ENCODE measurements around the gene MYO5C. TPM values are rescaled to one million over a fixed set of nuclear protein-coding genes. Genes with fewer than 3 reads are reported as not detected.

Gene MYO5C
- total RNA-seq, 4 donors from 2014 or later: 2.6 to 12.3 (median 10.2) TPM

DNA sequence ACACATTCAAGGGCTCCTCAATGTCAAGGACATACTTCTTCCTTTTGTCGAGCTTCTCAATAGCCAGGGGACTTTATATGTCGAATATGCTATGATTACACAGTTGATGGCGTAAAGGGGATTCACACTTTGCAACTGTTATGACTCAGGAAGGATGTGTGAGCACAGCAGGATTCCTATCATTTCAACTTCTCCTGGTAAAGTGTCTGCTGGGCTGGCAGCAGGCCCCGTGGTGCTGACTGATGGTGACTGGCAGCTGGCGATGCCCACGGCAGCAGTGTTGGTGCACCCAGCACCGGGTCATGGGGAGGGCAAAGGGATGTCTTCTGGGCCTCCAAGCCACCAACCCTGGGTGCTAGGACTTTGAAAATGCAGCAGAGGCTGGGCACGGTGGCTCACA, 59.6 kb downstream of the MYO5C start:
- no peak for TF ChIP-seq POLR2A (IDR thresholded peaks at IDR 0.05)
- TF ChIP-seq, protein P1, sequence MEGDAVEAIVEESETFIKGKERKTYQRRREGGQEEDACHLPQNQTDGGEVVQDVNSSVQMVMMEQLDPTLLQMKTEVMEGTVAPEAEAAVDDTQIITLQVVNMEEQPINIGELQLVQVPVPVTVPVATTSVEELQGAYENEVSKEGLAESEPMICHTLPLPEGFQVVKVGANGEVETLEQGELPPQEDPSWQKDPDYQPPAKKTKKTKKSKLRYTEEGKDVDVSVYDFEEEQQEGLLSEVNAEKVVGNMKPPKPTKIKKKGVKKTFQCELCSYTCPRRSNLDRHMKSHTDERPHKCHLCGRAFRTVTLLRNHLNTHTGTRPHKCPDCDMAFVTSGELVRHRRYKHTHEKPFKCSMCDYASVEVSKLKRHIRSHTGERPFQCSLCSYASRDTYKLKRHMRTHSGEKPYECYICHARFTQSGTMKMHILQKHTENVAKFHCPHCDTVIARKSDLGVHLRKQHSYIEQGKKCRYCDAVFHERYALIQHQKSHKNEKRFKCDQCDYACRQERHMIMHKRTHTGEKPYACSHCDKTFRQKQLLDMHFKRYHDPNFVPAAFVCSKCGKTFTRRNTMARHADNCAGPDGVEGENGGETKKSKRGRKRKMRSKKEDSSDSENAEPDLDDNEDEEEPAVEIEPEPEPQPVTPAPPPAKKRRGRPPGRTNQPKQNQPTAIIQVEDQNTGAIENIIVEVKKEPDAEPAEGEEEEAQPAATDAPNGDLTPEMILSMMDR (IDR thresholded peaks at IDR 0.05): no peak
- TF ChIP-seq POLR2AphosphoS5 (IDR thresholded peaks at IDR 0.05): no peak
- Histone ChIP-seq H3K27ac (no peak overlapping the region), H3K27me3 (no peaks in the 10 kb centered on the region), H3K9me3 (no peaks in the 10 kb centered on the region), H3K4me3 (no peak overlapping the region), H3K36me3 (peaks cover 0 to 10% of the 10 kb centered on the region in 2 donors), H3K4me1 (no peaks in the 10 kb centered on the region)
- 68 to 100% methylated on average over 1 to 5 of the region's 8 CpGs for WGBS, 2 donors (ENCODE audit: low coverage in 1 of 2)
- no peak for ATAC-seq

DNA sequence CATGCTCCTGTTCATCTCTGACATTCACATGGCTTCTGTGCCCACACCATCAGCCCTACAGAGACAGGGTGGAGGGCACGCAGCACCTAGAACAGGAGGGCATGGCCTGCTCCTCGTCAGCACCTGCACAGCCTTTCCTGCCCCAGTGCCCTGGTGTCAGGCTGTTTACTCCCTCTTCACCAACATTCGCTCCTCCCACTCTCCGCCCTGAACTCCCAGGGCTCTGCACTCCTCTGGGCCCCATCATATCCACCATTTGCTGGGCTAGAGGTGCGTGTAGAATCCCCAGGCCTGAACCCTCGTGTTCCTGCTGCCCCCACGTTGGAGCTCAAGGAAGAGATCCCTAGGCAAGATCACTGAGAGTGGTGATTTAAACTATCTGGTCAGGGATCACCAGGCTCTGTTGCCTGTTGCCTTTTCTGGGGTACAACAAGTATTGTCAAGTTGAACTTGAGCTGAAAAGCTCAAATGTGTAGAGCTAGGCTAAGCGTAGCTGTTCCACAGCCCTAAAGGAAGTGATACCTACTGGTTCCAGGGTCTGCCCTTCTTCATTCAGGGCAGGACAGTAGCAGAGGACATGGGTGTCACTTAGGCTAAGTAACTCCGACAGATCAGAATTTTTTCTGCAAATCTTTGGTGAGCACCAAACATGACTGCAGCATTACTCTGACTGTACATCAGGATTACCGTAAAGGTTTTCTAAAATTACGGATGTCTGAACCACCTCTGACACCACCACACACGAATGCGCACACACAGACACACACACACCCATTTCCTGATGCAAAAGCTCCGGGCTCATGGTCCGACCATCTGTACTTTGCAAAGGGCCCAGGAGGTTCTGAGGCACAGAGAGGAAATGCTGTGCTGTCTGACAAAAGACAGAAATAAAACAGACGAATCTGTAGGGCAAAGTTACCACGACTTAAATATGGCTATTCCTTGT, 60.7 kb downstream of the MYO5C start:
- no peak overlapping the region for H3K27ac ChIP-seq
- H3K36me3 ChIP-seq: peaks cover 0 to 10% of the 10 kb centered on the region in 2 donors
- no peak overlapping the region for H3K4me3 ChIP-seq
- no peaks in the 10 kb centered on the region for H3K9me3 ChIP-seq
- WGBS, 2 donors (ENCODE audit: low coverage in 1 of 2): 55 to 71% methylated on average over 13 to 15 of the region's 17 CpGs
- TF ChIP-seq, protein P1 (IDR thresholded peaks at IDR 0.05): no peak
- no peak for TF ChIP-seq POLR2A (IDR thresholded peaks at IDR 0.05)
- no peak for TF ChIP-seq EP300 (IDR thresholded peaks at IDR 0.05)
- TF ChIP-seq POLR2AphosphoS5 (IDR thresholded peaks at IDR 0.05): no peak
- H3K4me1 ChIP-seq: no peaks in the 10 kb centered on the region
- H3K27me3 ChIP-seq: no peaks in the 10 kb centered on the region
- no peak for ATAC-seq

DNA sequence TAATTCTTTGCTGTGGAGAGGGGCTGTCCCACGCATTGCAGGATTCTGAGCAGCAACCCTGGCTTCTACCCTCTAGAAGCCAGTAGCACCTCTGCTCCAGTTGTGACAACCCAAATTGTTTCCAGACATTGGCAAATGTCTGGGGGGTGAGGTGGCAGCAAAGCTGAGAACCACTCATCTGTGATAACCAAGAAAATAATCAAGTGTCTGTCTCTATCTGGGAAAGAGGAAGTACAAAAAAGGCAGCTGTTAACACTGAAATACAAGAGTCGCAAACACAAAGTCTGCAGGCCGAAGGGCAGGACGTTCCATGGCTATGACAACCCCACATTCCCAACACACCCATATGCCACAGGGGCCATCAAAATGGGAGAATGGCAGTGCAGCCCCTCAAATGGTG, 62.2 kb downstream of the MYO5C start:
- Histone ChIP-seq H3K36me3 (peaks cover 0 to 10% of the 10 kb centered on the region in 2 donors), H3K4me3 (no peak overlapping the region), H3K9me3 (no peaks in the 10 kb centered on the region), H3K27me3 (no peaks in the 10 kb centered on the region), H3K4me1 (no peaks in the 10 kb centered on the region), H3K27ac (no peak overlapping the region)
- WGBS, 2 donors (ENCODE audit: low coverage in 1 of 2): 61 to 85% methylated on average over 3 of the region's 4 CpGs
- TF ChIP-seq EP300 (IDR thresholded peaks at IDR 0.05) (no peak), POLR2AphosphoS5 (IDR thresholded peaks at IDR 0.05) (no peak), POLR2A (IDR thresholded peaks at IDR 0.05) (no peak)
- TF ChIP-seq, protein P1 (IDR thresholded peaks at IDR 0.05): no peak
- no peak for ATAC-seq

DNA sequence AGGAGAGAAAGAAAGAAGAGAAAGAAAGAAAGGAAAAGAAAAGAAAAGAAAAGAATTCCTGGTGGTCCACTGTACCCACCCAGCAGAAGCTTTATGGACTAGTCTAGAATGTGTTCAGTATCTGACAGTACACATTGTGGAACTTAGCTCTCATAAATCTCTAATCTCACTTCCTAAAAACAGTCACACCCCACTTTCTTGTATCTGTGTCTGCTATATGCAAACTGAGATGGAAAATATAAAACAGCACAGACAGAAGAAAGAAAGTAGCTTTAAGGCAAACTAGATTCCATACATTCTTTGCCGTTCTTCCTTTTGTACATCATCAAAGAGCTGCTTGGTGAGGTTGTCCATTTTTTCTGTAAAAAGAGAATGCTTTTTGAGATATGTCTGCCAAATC, 63.3 kb downstream of the MYO5C start:
- Histone ChIP-seq H3K27ac (no peak overlapping the region), H3K4me3 (no peak overlapping the region), H3K9me3 (no peaks in the 10 kb centered on the region), H3K27me3 (no peaks in the 10 kb centered on the region), H3K36me3 (peaks cover 0 to 10% of the 10 kb centered on the region in 2 donors), H3K4me1 (no peaks in the 10 kb centered on the region)
- no peak for ATAC-seq
- 25 to 57% methylated on average over 1 of the region's 1 CpG for WGBS, 2 donors (ENCODE audit: low coverage in 1 of 2)
- TF ChIP-seq EP300 (IDR thresholded peaks at IDR 0.05) (no peak), POLR2AphosphoS5 (IDR thresholded peaks at IDR 0.05) (no peak), POLR2A (IDR thresholded peaks at IDR 0.05) (no peak)
- TF ChIP-seq, protein P1 (IDR thresholded peaks at IDR 0.05): no peak

DNA sequence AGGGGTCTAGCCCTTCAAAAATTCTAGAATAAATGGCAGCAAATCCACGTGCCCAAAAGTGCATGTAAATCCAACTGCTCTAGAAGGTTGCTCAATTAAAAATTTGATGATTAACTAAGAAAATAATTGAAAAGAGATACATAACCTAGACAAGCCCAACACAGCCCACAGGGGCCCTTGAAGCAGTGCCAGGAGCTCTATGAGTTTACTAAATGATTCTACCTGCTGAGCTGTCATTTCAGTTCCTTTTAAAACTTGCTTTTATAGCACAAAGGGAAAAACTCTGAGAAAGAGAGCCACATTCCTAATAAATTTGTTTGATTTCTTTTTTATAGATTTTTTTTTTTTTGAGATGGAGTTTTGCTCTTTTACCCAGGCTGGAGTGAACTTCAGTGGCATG, 65.5 kb downstream of the MYO5C start:
- Histone ChIP-seq H3K27ac (no peak overlapping the region), H3K27me3 (no peaks in the 10 kb centered on the region), H3K4me3 (no peak overlapping the region), H3K36me3 (peaks cover 0 to 6% of the 10 kb centered on the region in 2 donors), H3K4me1 (no peaks in the 10 kb centered on the region), H3K9me3 (no peaks in the 10 kb centered on the region)
- WGBS, 2 donors (ENCODE audit: low coverage in 1 of 2): 83% methylated on average over 1 of the region's 1 CpG; no CpG with 5 or more reads in 1 of the 2 donors
- TF ChIP-seq EP300 (IDR thresholded peaks at IDR 0.05) (no peak), POLR2AphosphoS5 (IDR thresholded peaks at IDR 0.05) (no peak), POLR2A (IDR thresholded peaks at IDR 0.05) (no peak)
- TF ChIP-seq, protein P1 (IDR thresholded peaks at IDR 0.05): no peak
- no peak for ATAC-seq
